Measurements from ENCODE around the gene ZNF219. TPM values are rescaled to one million over a fixed set of nuclear protein-coding genes. Genes with fewer than 3 reads are reported as not detected.
A peak's percentile ranks its signal among the peaks of the same experiment; 100 is the strongest.

ZNF219 gene
- polyA plus RNA-seq, 3 donors, result 0.49 to 7.2 (median 0.68) TPM

DNA sequence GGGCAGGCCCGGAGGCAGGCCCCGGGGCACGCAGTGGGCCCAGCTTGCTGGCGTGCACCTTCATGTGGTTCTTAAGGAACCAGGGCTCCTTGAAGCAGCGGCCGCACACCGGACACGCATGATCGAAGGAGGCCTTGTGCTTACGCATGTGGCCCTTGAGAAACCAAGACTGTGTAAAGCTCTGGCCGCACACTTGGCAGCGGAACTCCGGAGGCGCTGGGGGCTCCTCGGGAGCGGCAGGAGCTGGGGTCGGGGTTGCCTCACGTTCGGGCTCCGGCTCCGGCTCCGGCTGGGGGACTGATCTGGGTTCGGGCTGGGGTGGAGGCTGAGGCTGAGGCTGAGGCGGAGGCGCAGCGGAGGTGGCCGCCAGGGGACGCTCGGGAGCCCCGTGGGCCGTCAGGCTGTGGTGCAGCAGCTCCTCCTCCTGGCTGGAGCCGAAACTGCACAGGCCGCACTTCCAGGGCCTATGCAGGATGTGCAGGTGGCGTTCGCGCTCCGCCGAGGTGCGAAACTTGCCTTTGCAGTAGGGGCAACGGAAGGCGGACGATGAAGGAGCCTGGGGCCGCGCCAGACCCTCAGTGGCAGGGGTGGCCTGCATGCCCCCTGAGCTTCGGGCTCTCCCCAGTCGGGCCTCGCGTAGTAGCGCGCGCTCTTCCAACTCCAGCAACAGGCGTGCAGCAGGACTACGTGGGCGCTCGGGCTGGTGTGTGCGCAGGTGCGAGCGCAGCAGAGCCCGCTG, 6.0 kb downstream of the ZNF219 start:
- Mint-ChIP-seq H3K4me3 (no peak overlapping the region), H3K27me3 (ENCODE audit: low read depth in 3 of 3) (peaks cover 3 to 5% (median 3%) of the 10 kb centered on the region in 3 donors), H3K27ac (peak overlapping the region in 2 of 7 donors; percentile 15 to 84), H3K36me3 (peaks cover 19 to 37% of the 10 kb centered on the region in 2 donors), H3K4me1 (peaks cover 21% of the 10 kb centered on the region), H3K9me3 (peaks cover 0 to 4% (median 0%) of the 10 kb centered on the region in 7 donors)
- 49% methylated on average over 59 of the region's 59 CpGs for WGBS (ENCODE audit: insufficient coverage)
- no peaks in the 10 kb centered on the region for H3K9me3 ChIP-seq (replicated peaks in 1 of 2; ENCODE audit: control insufficient read depth in 1 of 2, insufficient read depth in 1 of 2, low read length in 2 of 2)
- no peak overlapping the region for H3K27ac ChIP-seq (ENCODE audit: low read depth in 1 of 2, low read length in 2 of 2)
- H3K9ac ChIP-seq (ENCODE audit: insufficient read depth, low read length, poor library complexity, severe bottlenecking), result no peak overlapping the region
- TF ChIP-seq, protein P1, sequence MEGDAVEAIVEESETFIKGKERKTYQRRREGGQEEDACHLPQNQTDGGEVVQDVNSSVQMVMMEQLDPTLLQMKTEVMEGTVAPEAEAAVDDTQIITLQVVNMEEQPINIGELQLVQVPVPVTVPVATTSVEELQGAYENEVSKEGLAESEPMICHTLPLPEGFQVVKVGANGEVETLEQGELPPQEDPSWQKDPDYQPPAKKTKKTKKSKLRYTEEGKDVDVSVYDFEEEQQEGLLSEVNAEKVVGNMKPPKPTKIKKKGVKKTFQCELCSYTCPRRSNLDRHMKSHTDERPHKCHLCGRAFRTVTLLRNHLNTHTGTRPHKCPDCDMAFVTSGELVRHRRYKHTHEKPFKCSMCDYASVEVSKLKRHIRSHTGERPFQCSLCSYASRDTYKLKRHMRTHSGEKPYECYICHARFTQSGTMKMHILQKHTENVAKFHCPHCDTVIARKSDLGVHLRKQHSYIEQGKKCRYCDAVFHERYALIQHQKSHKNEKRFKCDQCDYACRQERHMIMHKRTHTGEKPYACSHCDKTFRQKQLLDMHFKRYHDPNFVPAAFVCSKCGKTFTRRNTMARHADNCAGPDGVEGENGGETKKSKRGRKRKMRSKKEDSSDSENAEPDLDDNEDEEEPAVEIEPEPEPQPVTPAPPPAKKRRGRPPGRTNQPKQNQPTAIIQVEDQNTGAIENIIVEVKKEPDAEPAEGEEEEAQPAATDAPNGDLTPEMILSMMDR (IDR thresholded peaks at IDR 0.05), result peak; percentile 100
- H3K27me3 ChIP-seq (ENCODE audit: control insufficient read depth in 2 of 2, insufficient read depth in 2 of 2, low read length in 2 of 2), result no peaks in the 10 kb centered on the region
- no peaks in the 10 kb centered on the region for H3K79me2 ChIP-seq (ENCODE audit: insufficient read depth, low read length)
- H3K4me2 ChIP-seq (replicated peaks; ENCODE audit: extremely low read depth, low read length, poor library complexity, severe bottlenecking), result no peak overlapping the region
- peaks cover 14 to 35% of the 10 kb centered on the region in 2 donors for H3K36me3 ChIP-seq (replicated peaks in 1 of 2; ENCODE audit: control insufficient read depth in 1 of 2, insufficient read depth in 2 of 2, low read length in 2 of 2)
- peaks cover 9 to 20% of the 10 kb centered on the region in 2 donors for H3K4me1 ChIP-seq (ENCODE audit: control insufficient read depth in 1 of 2, insufficient read depth in 2 of 2, low read length in 2 of 2)
- peaks cover 12% of the 10 kb centered on the region for H4K20me1 ChIP-seq (ENCODE audit: insufficient read depth, low read length)
- DNase-seq, result peak; percentile 75 to 85 (median 81)
- H3K4me3 ChIP-seq (replicated peaks in 1 of 3; ENCODE audit: low read depth in 2 of 3, low read length in 3 of 3), result no peak overlapping the region
- intact Hi-C loops (cut with micrococcal nuclease), result loop anchor here (1.0 to 10.0 kb wide), 4 partner anchors 14 to 408 kb away; partner anchors contain the start of genes ANG (in 1 of the 2) and RNASE4 (in 1 of the 2)
- no peak overlapping the region for H2AFZ ChIP-seq (ENCODE audit: insufficient read depth, low read depth, low read length, poor library complexity, severe bottlenecking)

DNA sequence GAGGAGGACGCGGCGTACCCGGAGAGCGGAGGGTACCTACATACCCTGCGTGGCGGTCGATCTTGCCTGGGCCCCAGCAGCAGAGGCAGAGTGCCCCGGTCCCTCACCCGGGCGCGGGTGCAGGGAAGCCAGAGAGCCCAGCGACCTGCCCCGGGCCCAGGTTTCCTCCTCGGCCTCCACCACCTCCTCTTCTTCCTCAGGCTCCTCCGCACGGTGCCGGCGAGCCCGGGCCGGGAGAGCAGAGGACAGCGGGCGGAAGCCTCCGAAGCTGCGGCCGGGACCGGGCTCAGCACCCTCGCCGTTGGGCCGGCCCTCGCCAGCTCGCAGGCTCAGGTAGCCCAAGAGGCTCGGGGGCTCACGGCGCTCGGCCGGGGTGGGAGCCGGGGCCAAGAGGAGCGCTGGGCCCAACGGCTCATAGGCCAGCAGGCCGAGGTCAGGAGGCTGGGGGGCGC, 6.6 kb downstream of the ZNF219 start:
- intact Hi-C loops (cut with micrococcal nuclease), result loop anchor here (1.0 to 10.0 kb wide), 5 partner anchors 15 to 407 kb away; partner anchors contain the start of genes ANG (in 1 of the 2) and RNASE4 (in 1 of the 2)
- peaks cover 12% of the 10 kb centered on the region for H4K20me1 ChIP-seq (ENCODE audit: insufficient read depth, low read length)
- no peak overlapping the region for H3K4me2 ChIP-seq (replicated peaks; ENCODE audit: extremely low read depth, low read length, poor library complexity, severe bottlenecking)
- Mint-ChIP-seq H3K9me3 (peaks cover 0 to 4% (median 0%) of the 10 kb centered on the region in 7 donors), H3K27ac (peak overlapping the region in 3 of 7 donors; percentile 47 to 87 (median 59)), H3K36me3 (peaks cover 21 to 41% of the 10 kb centered on the region in 2 donors), H3K4me3 (no peak overlapping the region), H3K27me3 (ENCODE audit: low read depth in 3 of 3) (no peaks in the 10 kb centered on the region), H3K4me1 (peaks cover 20% of the 10 kb centered on the region)
- no peak overlapping the region for H3K27ac ChIP-seq (ENCODE audit: low read depth in 1 of 2, low read length in 2 of 2)
- H3K9ac ChIP-seq (ENCODE audit: insufficient read depth, low read length, poor library complexity, severe bottlenecking), result no peak overlapping the region
- H3K36me3 ChIP-seq (replicated peaks in 1 of 2; ENCODE audit: control insufficient read depth in 1 of 2, insufficient read depth in 2 of 2, low read length in 2 of 2), result peaks cover 14 to 38% of the 10 kb centered on the region in 2 donors
- peaks cover 13 to 23% of the 10 kb centered on the region in 2 donors for H3K4me1 ChIP-seq (ENCODE audit: control insufficient read depth in 1 of 2, insufficient read depth in 2 of 2, low read length in 2 of 2)
- H3K27me3 ChIP-seq (ENCODE audit: control insufficient read depth in 2 of 2, insufficient read depth in 2 of 2, low read length in 2 of 2), result no peaks in the 10 kb centered on the region
- no peak for DNase-seq
- TF ChIP-seq, protein P1 (IDR thresholded peaks at IDR 0.05), result no peak
- no peaks in the 10 kb centered on the region for H3K79me2 ChIP-seq (ENCODE audit: insufficient read depth, low read length)
- H3K4me3 ChIP-seq (replicated peaks in 1 of 3; ENCODE audit: low read depth in 2 of 3, low read length in 3 of 3), result no peak overlapping the region
- WGBS (ENCODE audit: insufficient coverage), result 97% methylated on average over 34 of the region's 42 CpGs
- no peaks in the 10 kb centered on the region for H3K9me3 ChIP-seq (replicated peaks in 1 of 2; ENCODE audit: control insufficient read depth in 1 of 2, insufficient read depth in 1 of 2, low read length in 2 of 2)
- no peak overlapping the region for H2AFZ ChIP-seq (ENCODE audit: insufficient read depth, low read depth, low read length, poor library complexity, severe bottlenecking)
